Gastroesophageal sphincter (tissue), 4 donors: ENCODE results near the gene NT5C2. TPM values are rescaled to one million over a fixed set of nuclear protein-coding genes. Genes with fewer than 3 reads are reported as not detected.
A peak's percentile ranks its signal among the peaks of the same experiment; 100 is the strongest.

Experiments
- ATAC-seq: fragments of 150-250 bp; one replicate; pipeline ENCODE4 v1.9.1; 2016; ENCODE audit warnings: mild to moderate bottlenecking, moderate library complexity
- H3K27ac ChIP-seq, 4 donors: fragments of 200-600 bp; sonication (generic) in 3 of 4; 1 replicate in 3 of 4; 2 replicates in 1 of 4; pipeline ENCODE4 v1.5.1; 2016 to 2019
- H3K27me3 ChIP-seq: fragments of 200-600 bp; sonication (generic); one replicate; pipeline ENCODE4 v1.5.1; 2019
- H3K36me3 ChIP-seq, 2 donors: fragments of 200-600 bp; sonication (generic); one replicate each; pipeline ENCODE4 v1.5.1; 2019; ENCODE audit warnings: control low read depth in 1 of 2
- H3K4me1 ChIP-seq, 3 donors: fragments of 200-600 bp; sonication (generic); 1 replicate in 2 of 3; 2 replicates in 1 of 3; pipeline ENCODE4 v1.5.1; 2016 to 2019; ENCODE audit warnings: control low read depth in 2 of 3
- H3K4me3 ChIP-seq, 2 donors: fragments of 200-600 bp; sonication (generic); one replicate each; pipeline ENCODE4 v1.5.1; 2019; ENCODE audit warnings: mild to moderate bottlenecking in 1 of 2, moderate library complexity in 1 of 2
- H3K9me3 ChIP-seq, 3 donors: fragments of 200-600 bp; sonication (generic); one replicate each; pipeline ENCODE4 v1.5.1; 2017 to 2019; ENCODE audit warnings: control low read depth in 2 of 3
- EP300 ChIP-seq: sonication (generic); formaldehyde crosslinking; IDR thresholded peaks from one replicate; pipeline ENCODE4 v1.6.1; 2017; ENCODE audit warnings: antibody characterized with exemption, mild to moderate bottlenecking
- POLR2A ChIP-seq, 2 donors: fragments of 450-650 bp; IDR thresholded peaks; one replicate each; pipeline ENCODE4 v1.6.1; 2017; ENCODE audit warnings: antibody characterized with exemption in 2 of 2, mild to moderate bottlenecking in 2 of 2, moderate library complexity in 1 of 2
- POLR2AphosphoS5 ChIP-seq: sonication (generic); formaldehyde crosslinking; IDR thresholded peaks from one replicate; pipeline ENCODE4 v1.6.1; 2017; ENCODE audit warnings: antibody characterized with exemption
- WGBS, 2 donors: methylation state at CpG; one replicate each; pipeline ENCODE4 v1.1.5; 2018; ENCODE audit warnings: low coverage in 1 of 2; 5-methylcytosine and 5-hydroxymethylcytosine counted together
- total RNA-seq, 4 donors: library from RNA; depleted of rRNA; stranded (reverse); fragments of >200 nt; gene quantifications; one replicate each; pipeline ENCODE4 v1.1.0, GENCODE V29; 2016
- TF ChIP-seq, protein P1 (sequence below), 4 experiments: fragments of 200-600 bp in 2 of 4; fragments of 450-650 bp in 2 of 4; sonication (generic) in 1 of 4; IDR thresholded peaks; one replicate each; pipeline ENCODE4 v1.5.1; 2017 to 2019; ENCODE audit warnings: antibody characterized with exemption in 4 of 4, mild to moderate bottlenecking in 2 of 4, moderate library complexity in 2 of 4

The NT5C2 gene
- total RNA-seq, 4 donors from 2014 or later = 63.4 to 71.9 (median 71.1) TPM

DNA sequence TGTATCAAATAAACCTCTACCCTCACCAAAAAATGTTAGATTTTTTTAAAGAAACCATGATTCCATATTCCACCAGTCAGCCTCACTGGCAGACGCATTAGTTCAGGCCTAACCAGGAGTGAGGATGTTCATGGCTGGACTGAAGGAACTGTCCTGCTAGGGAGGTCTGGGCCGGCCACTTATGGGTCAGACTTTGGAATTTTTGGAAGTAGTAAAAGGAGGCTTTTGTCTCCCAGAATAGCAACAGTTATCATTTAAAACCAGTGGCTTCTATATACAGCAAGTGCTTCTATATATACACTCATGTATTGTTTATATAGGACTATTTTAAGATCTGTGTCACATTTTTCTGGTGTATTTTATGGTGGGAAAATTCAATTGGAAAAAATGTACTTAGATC is 154.5 kb downstream of the NT5C2 start:
- TF ChIP-seq POLR2A (IDR thresholded peaks at IDR 0.05) = no peak
- TF ChIP-seq EP300 = no peak
- TF ChIP-seq, protein P1, sequence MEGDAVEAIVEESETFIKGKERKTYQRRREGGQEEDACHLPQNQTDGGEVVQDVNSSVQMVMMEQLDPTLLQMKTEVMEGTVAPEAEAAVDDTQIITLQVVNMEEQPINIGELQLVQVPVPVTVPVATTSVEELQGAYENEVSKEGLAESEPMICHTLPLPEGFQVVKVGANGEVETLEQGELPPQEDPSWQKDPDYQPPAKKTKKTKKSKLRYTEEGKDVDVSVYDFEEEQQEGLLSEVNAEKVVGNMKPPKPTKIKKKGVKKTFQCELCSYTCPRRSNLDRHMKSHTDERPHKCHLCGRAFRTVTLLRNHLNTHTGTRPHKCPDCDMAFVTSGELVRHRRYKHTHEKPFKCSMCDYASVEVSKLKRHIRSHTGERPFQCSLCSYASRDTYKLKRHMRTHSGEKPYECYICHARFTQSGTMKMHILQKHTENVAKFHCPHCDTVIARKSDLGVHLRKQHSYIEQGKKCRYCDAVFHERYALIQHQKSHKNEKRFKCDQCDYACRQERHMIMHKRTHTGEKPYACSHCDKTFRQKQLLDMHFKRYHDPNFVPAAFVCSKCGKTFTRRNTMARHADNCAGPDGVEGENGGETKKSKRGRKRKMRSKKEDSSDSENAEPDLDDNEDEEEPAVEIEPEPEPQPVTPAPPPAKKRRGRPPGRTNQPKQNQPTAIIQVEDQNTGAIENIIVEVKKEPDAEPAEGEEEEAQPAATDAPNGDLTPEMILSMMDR (IDR thresholded peaks at IDR 0.05) = no peak
- no peak for TF ChIP-seq POLR2AphosphoS5
- H3K27ac ChIP-seq = peak overlapping the region in 1 of 4 donors; percentile 24
- ATAC-seq = no peak
- 26 to 27% methylated on average over 2 of the region's 2 CpGs for WGBS, 2 donors
- peaks cover 0 to 11% (median 0%) of the 10 kb centered on the region in 3 donors for H3K4me1 ChIP-seq
- no peaks in the 10 kb centered on the region for H3K9me3 ChIP-seq
- no peaks in the 10 kb centered on the region for H3K27me3 ChIP-seq
- H3K4me3 ChIP-seq = no peak overlapping the region
- H3K36me3 ChIP-seq = no peaks in the 10 kb centered on the region

Other genes with a start within 250 kb of the NT5C2 start
- not detected for gene RPEL1, start 52.6 kb upstream of the NT5C2 start, total RNA-seq
- 1 to 10 TPM in 3 of 4 donors, under 1 TPM in 1; 0.31 to 1.8 (median 1.2) TPM for gene INA, start 83.9 kb upstream of the NT5C2 start, total RNA-seq
- gene PCGF6, start 157.9 kb upstream of the NT5C2 start, total RNA-seq = 10 to 100 TPM; 11.7 to 19.1 (median 17.1) TPM
- gene TAF5, start 174.7 kb upstream of the NT5C2 start, total RNA-seq = 1 to 10 TPM; 4.0 to 6.7 (median 4.3) TPM
- 100 to 1,000 TPM; 321 to 561 (median 470) TPM for gene ATP5MK, start 203.2 kb upstream of the NT5C2 start, total RNA-seq
- 10 to 100 TPM; 14.3 to 21.7 (median 17.6) TPM for gene PDCD11, start 203.4 kb upstream of the NT5C2 start, total RNA-seq